ENCODE data around the gene RASSF3.

Gene RASSF3

DNA sequence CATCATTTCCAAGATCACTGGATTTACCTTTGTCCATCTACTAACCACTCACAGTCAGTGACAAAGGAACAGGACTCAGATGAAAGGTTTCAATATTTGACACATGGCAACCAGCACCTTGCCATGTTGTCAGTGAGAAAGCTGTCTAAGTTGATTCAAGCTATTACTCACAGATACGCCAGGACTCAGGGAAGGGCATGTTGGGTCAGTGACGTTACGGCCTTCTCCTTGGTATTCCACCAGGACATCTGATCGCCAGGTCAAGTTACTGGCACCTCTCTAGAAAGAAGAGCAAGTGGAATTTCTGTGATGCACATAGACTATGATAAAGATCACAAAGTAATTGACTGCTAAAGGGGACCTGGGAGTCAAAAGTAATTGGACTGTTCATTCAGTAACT, 112.5 kb downstream of the RASSF3 start:
- Histone ChIP-seq H3K9ac (ENCODE audit: low read length) (no peak overlapping the region), H2BK15ac (ENCODE audit: low read depth, poor library complexity, severe bottlenecking) (no peak overlapping the region), H3K4me1 (ENCODE audit: control insufficient read depth, insufficient read depth, low read depth, low read length) (no peaks in the 10 kb centered on the region), H3K14ac (ENCODE audit: low read length in 2 of 2) (no peak overlapping the region), H3K36me3 (ENCODE audit: control insufficient read depth in 1 of 2, insufficient read depth in 2 of 2, low read depth in 1 of 2, low read length in 2 of 2) (peaks cover 8 to 95% of the 10 kb centered on the region in 2 experiments), H3K23ac (ENCODE audit: low read length in 2 of 2) (no peak overlapping the region), H4K8ac (ENCODE audit: low read length) (no peak overlapping the region), H3K18ac (ENCODE audit: low read depth in 1 of 2, low read length in 2 of 2) (no peak overlapping the region), H2BK120ac (ENCODE audit: low read depth, low read length) (no peak overlapping the region), H3K4me3 (ENCODE audit: insufficient read depth in 1 of 2, low read depth in 1 of 2, low read length in 2 of 2) (no peak overlapping the region), H2AK5ac (ENCODE audit: low read length, severe bottlenecking) (no peak overlapping the region), H2BK12ac (ENCODE audit: low read length in 2 of 2) (no peak overlapping the region), H3K9me3 (ENCODE audit: control insufficient read depth, low read length) (no peaks in the 10 kb centered on the region), H3K79me1 (replicated peaks; ENCODE audit: low read length, poor library complexity, severe bottlenecking) (no peaks in the 10 kb centered on the region), H2AFZ (ENCODE audit: low read depth, low read length) (no peak overlapping the region), H3K27me3 (ENCODE audit: control insufficient read depth in 1 of 2, insufficient read depth in 1 of 2, low read length in 2 of 2) (no peaks in the 10 kb centered on the region), H3K4ac (ENCODE audit: low read depth in 1 of 2, low read length in 2 of 2) (no peak overlapping the region), H2BK5ac (ENCODE audit: low read depth, low read length, poor library complexity, severe bottlenecking) (no peak overlapping the region), H3K4me2 (ENCODE audit: low read length, poor library complexity, severe bottlenecking) (no peak overlapping the region), H4K91ac (ENCODE audit: low read length) (no peak overlapping the region), H3K27ac (ENCODE audit: low read length, poor library complexity, severe bottlenecking) (no peak overlapping the region)
- DNase-seq: no peak
- WGBS: over 99% methylated on average over 4 of the region's 4 CpGs

DNA sequence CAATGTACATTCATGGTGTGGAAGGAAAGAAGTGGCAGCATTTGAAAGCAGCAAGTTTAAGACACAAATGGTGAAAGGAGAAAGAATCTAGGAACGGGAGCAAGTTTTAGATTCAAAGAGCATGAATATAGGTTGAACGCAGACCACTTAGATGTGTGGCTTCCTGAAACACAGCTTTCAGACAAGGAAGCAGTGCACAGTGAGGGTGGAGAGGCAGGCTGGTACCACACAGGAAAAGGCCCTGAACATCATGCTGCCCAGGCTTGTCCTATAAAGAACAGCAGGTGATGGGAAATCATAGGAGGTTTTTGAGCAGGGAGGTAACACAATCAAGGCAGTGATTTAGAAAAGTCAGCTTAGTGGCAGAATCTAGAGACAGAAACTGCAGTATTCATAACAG, 113.3 kb downstream of the RASSF3 start:
- 98% methylated on average over 2 of the region's 2 CpGs for WGBS
- H3K79me1 ChIP-seq (replicated peaks; ENCODE audit: low read length, poor library complexity, severe bottlenecking): no peaks in the 10 kb centered on the region
- no peaks in the 10 kb centered on the region for H3K4me1 ChIP-seq (ENCODE audit: control insufficient read depth, insufficient read depth, low read depth, low read length)
- no peak for DNase-seq
- H2BK120ac ChIP-seq (ENCODE audit: low read depth, low read length): no peak overlapping the region
- no peaks in the 10 kb centered on the region for H3K27me3 ChIP-seq (ENCODE audit: control insufficient read depth in 1 of 2, insufficient read depth in 1 of 2, low read length in 2 of 2)
- no peak overlapping the region for H4K91ac ChIP-seq (ENCODE audit: low read length)
- no peak overlapping the region for H2BK15ac ChIP-seq (ENCODE audit: low read depth, poor library complexity, severe bottlenecking)
- H3K9ac ChIP-seq (ENCODE audit: low read length): no peak overlapping the region
- no peak overlapping the region for H3K27ac ChIP-seq (ENCODE audit: low read length, poor library complexity, severe bottlenecking)
- no peak overlapping the region for H3K4me2 ChIP-seq (ENCODE audit: low read length, poor library complexity, severe bottlenecking)
- H2AFZ ChIP-seq (ENCODE audit: low read depth, low read length): no peak overlapping the region
- H3K14ac ChIP-seq (ENCODE audit: low read length in 2 of 2): no peak overlapping the region
- H3K4me3 ChIP-seq (ENCODE audit: insufficient read depth in 1 of 2, low read depth in 1 of 2, low read length in 2 of 2): no peak overlapping the region
- no peak overlapping the region for H4K8ac ChIP-seq (ENCODE audit: low read length)
- no peaks in the 10 kb centered on the region for H3K9me3 ChIP-seq (ENCODE audit: control insufficient read depth, low read length)
- no peak overlapping the region for H2BK12ac ChIP-seq (ENCODE audit: low read length in 2 of 2)
- no peak overlapping the region for H3K23ac ChIP-seq (ENCODE audit: low read length in 2 of 2)
- no peak overlapping the region for H3K4ac ChIP-seq (ENCODE audit: low read depth in 1 of 2, low read length in 2 of 2)
- no peak overlapping the region for H3K18ac ChIP-seq (ENCODE audit: low read depth in 1 of 2, low read length in 2 of 2)
- H3K36me3 ChIP-seq (ENCODE audit: control insufficient read depth in 1 of 2, insufficient read depth in 2 of 2, low read depth in 1 of 2, low read length in 2 of 2): peaks cover 10 to 95% of the 10 kb centered on the region in 2 experiments
- no peak overlapping the region for H2BK5ac ChIP-seq (ENCODE audit: low read depth, low read length, poor library complexity, severe bottlenecking)
- H2AK5ac ChIP-seq (ENCODE audit: low read length, severe bottlenecking): no peak overlapping the region

DNA sequence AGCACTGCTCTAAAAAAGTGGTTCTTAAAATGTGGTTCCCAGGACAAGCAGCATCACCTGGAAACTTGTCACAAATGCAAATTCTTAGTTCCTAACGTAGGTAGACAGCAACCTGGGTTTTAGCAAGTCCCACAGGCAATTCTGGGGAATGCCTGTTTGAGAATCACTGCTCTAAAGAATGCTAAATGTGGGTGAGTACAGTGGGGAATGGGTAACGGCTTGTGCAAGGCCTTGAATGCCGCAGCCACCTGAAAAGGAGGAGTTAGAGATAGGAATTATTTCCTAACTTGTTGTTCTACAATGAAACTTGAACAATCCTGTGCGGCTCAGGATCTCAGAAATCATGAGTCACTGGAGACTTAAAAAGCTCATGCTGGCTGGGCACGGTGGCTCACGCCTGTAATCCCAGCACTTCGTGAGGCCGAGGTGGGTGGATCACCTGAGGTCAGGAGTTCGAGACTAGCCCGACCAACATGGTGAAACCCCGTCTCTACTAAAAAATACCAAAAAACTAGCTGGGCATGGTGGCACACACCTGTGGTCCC, 114.0 kb downstream of the RASSF3 start:
- H4K8ac ChIP-seq (ENCODE audit: low read length): no peak overlapping the region
- no peak overlapping the region for H3K23ac ChIP-seq (ENCODE audit: low read length in 2 of 2)
- H3K9ac ChIP-seq (ENCODE audit: low read length): no peak overlapping the region
- no peak overlapping the region for H3K18ac ChIP-seq (ENCODE audit: low read depth in 1 of 2, low read length in 2 of 2)
- H3K9me3 ChIP-seq (ENCODE audit: control insufficient read depth, low read length): no peaks in the 10 kb centered on the region
- no peaks in the 10 kb centered on the region for H3K27me3 ChIP-seq (ENCODE audit: control insufficient read depth in 1 of 2, insufficient read depth in 1 of 2, low read length in 2 of 2)
- H2BK15ac ChIP-seq (ENCODE audit: low read depth, poor library complexity, severe bottlenecking): no peak overlapping the region
- H3K27ac ChIP-seq (ENCODE audit: low read length, poor library complexity, severe bottlenecking): no peak overlapping the region
- H3K4me1 ChIP-seq (ENCODE audit: control insufficient read depth, insufficient read depth, low read depth, low read length): no peaks in the 10 kb centered on the region
- no peaks in the 10 kb centered on the region for H3K79me1 ChIP-seq (replicated peaks; ENCODE audit: low read length, poor library complexity, severe bottlenecking)
- H2BK5ac ChIP-seq (ENCODE audit: low read depth, low read length, poor library complexity, severe bottlenecking): no peak overlapping the region
- no peak overlapping the region for H2BK12ac ChIP-seq (ENCODE audit: low read length in 2 of 2)
- H3K4ac ChIP-seq (ENCODE audit: low read depth in 1 of 2, low read length in 2 of 2): no peak overlapping the region
- no peak overlapping the region for H2AK5ac ChIP-seq (ENCODE audit: low read length, severe bottlenecking)
- 92% methylated on average over 11 of the region's 11 CpGs for WGBS
- no peak overlapping the region for H3K4me2 ChIP-seq (ENCODE audit: low read length, poor library complexity, severe bottlenecking)
- H3K14ac ChIP-seq (ENCODE audit: low read length in 2 of 2): no peak overlapping the region
- no peak overlapping the region for H3K4me3 ChIP-seq (ENCODE audit: insufficient read depth in 1 of 2, low read depth in 1 of 2, low read length in 2 of 2)
- H3K36me3 ChIP-seq (ENCODE audit: control insufficient read depth in 1 of 2, insufficient read depth in 2 of 2, low read depth in 1 of 2, low read length in 2 of 2): peaks cover 10 to 95% of the 10 kb centered on the region in 2 experiments
- DNase-seq: no peak
- no peak overlapping the region for H2AFZ ChIP-seq (ENCODE audit: low read depth, low read length)
- H2BK120ac ChIP-seq (ENCODE audit: low read depth, low read length): no peak overlapping the region
- no peak overlapping the region for H4K91ac ChIP-seq (ENCODE audit: low read length)

- Histone ChIP-seq H2BK12ac (ENCODE audit: low read length in 2 of 2) (no peak overlapping the region), H3K4me3 (ENCODE audit: insufficient read depth in 1 of 2, low read depth in 1 of 2, low read length in 2 of 2) (no peak overlapping the region)
- WGBS: 57% methylated on average over 1 of the region's 2 CpGs
Measured at GRCh38 chr12:64729909-64730587, 119.8 kb downstream of the RASSF3 start.

More at GRCh38 chr12:64729909-64730587, 119.8 kb downstream of the RASSF3 start:
- no peaks in the 10 kb centered on the region for H3K79me1 ChIP-seq (replicated peaks; ENCODE audit: low read length, poor library complexity, severe bottlenecking)
- no peak overlapping the region for H2BK120ac ChIP-seq (ENCODE audit: low read depth, low read length)
- no peak overlapping the region for H4K8ac ChIP-seq (ENCODE audit: low read length)
- H4K91ac ChIP-seq (ENCODE audit: low read length): no peak overlapping the region
- no peak overlapping the region for H3K23ac ChIP-seq (ENCODE audit: low read length in 2 of 2)
- H3K27ac ChIP-seq (ENCODE audit: low read length, poor library complexity, severe bottlenecking): no peak overlapping the region
- H3K36me3 ChIP-seq (ENCODE audit: control insufficient read depth in 1 of 2, insufficient read depth in 2 of 2, low read depth in 1 of 2, low read length in 2 of 2): peaks cover 8 to 85% of the 10 kb centered on the region in 2 experiments
- H3K4ac ChIP-seq (ENCODE audit: low read depth in 1 of 2, low read length in 2 of 2): no peak overlapping the region
- no peak overlapping the region for H2AK5ac ChIP-seq (ENCODE audit: low read length, severe bottlenecking)
- no peaks in the 10 kb centered on the region for H3K9me3 ChIP-seq (ENCODE audit: control insufficient read depth, low read length)
- no peak overlapping the region for H3K18ac ChIP-seq (ENCODE audit: low read depth in 1 of 2, low read length in 2 of 2)
- peak; percentile 15 for DNase-seq
- no peak overlapping the region for H2AFZ ChIP-seq (ENCODE audit: low read depth, low read length)
- H2BK15ac ChIP-seq (ENCODE audit: low read depth, poor library complexity, severe bottlenecking): no peak overlapping the region
- peaks cover 2% of the 10 kb centered on the region for H3K4me1 ChIP-seq (ENCODE audit: control insufficient read depth, insufficient read depth, low read depth, low read length)
- H3K27me3 ChIP-seq (ENCODE audit: control insufficient read depth in 1 of 2, insufficient read depth in 1 of 2, low read length in 2 of 2): no peaks in the 10 kb centered on the region
- H3K14ac ChIP-seq (ENCODE audit: low read length in 2 of 2): no peak overlapping the region
- H2BK5ac ChIP-seq (ENCODE audit: low read depth, low read length, poor library complexity, severe bottlenecking): no peak overlapping the region
- no peak overlapping the region for H3K9ac ChIP-seq (ENCODE audit: low read length)
- no peak overlapping the region for H3K4me2 ChIP-seq (ENCODE audit: low read length, poor library complexity, severe bottlenecking)
